ENCODE data around the gene NOS1AP. TPM values are rescaled to one million over a fixed set of nuclear protein-coding genes. Genes with fewer than 3 reads are reported as not detected.

The NOS1AP gene
- total and polyA plus RNA-seq, 2 donors (not counting 3 experiments of a cell fraction or from before 2014, with no cell fraction given), result 1.3 to 5.4 TPM

DNA sequence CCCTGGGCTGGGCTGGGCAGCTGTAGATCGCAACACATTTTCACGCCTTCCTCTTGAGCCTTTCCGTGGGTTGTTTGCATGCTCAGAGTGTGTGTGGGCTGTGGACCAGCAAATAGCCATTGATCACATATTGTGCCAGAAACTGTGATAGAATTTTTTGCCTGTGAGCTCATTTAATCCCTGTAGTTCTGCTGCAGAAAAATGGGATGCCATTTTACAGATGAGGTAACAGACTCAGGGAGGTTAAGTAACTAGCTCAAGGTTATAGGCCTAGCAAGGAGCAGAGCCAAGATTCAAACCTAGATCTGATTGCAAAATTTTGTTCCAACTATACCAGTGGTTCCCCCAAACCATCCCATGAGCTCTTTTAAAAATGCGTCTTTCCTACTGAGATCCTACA is 296.7 kb downstream of the NOS1AP start:
- Histone ChIP-seq H3K9me1 (replicated peaks; ENCODE audit: control insufficient read depth, extremely low read depth, insufficient read depth, low read length) (no peaks in the 10 kb centered on the region), H3K4me1 (ENCODE audit: control insufficient read depth, extremely low read depth, insufficient read depth, low read length) (no peaks in the 10 kb centered on the region), H3K9ac (replicated peaks; ENCODE audit: extremely low read depth, insufficient read depth, low read length) (no peak overlapping the region), H4K20me1 (replicated peaks; ENCODE audit: control insufficient read depth, extremely low read depth, insufficient read depth, low read length) (no peaks in the 10 kb centered on the region), H3K27ac (ENCODE audit: insufficient read depth, low read depth, low read length) (no peak overlapping the region), H3K9me3 (replicated peaks; ENCODE audit: control insufficient read depth, insufficient read depth, low read length) (no peaks in the 10 kb centered on the region), H3K79me2 (ENCODE audit: control insufficient read depth, insufficient read depth, low read length) (no peaks in the 10 kb centered on the region), H3K36me3 (ENCODE audit: control insufficient read depth in 2 of 2, extremely low read depth in 1 of 2, insufficient read depth in 2 of 2, low read length in 2 of 2) (peaks cover 0 to 4% of the 10 kb centered on the region in 2 experiments), H3K4me3 (replicated peaks in 1 of 3; ENCODE audit: insufficient read depth in 1 of 3, low read depth in 1 of 3, low read length in 3 of 3) (no peak overlapping the region), H2AFZ (ENCODE audit: low read depth, low read length) (no peak overlapping the region), H3K4me2 (ENCODE audit: insufficient read depth, low read length) (no peak overlapping the region), H3K27me3 (ENCODE audit: control insufficient read depth in 2 of 2, insufficient read depth in 2 of 2, low read length in 2 of 2) (no peaks in the 10 kb centered on the region)
- ChIA-PET CTCF (interaction anchor here (0.9 to 4.4 kb wide), 5 partner anchors 9 to 310 kb away, joined by 3 to 24 read pairs (median 4); no protein-coding TSS in a partner anchor), POLR2A (no interaction called here)
- DNase-seq (ENCODE audit: low read depth, low spot score) (no peak), FAIRE-seq (no peak)
- BruUV-seq (replicated peaks), result no TSS peak
- TF ChIP-seq, protein P1, sequence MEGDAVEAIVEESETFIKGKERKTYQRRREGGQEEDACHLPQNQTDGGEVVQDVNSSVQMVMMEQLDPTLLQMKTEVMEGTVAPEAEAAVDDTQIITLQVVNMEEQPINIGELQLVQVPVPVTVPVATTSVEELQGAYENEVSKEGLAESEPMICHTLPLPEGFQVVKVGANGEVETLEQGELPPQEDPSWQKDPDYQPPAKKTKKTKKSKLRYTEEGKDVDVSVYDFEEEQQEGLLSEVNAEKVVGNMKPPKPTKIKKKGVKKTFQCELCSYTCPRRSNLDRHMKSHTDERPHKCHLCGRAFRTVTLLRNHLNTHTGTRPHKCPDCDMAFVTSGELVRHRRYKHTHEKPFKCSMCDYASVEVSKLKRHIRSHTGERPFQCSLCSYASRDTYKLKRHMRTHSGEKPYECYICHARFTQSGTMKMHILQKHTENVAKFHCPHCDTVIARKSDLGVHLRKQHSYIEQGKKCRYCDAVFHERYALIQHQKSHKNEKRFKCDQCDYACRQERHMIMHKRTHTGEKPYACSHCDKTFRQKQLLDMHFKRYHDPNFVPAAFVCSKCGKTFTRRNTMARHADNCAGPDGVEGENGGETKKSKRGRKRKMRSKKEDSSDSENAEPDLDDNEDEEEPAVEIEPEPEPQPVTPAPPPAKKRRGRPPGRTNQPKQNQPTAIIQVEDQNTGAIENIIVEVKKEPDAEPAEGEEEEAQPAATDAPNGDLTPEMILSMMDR (IDR thresholded peaks at IDR 0.05; ENCODE audit: extremely low read depth in 1 of 2, insufficient read depth in 1 of 2, low read depth in 1 of 2, low read length in 2 of 2), result no peak
- TF ChIP-seq FOS (IDR thresholded peaks at IDR 0.05; ENCODE audit: borderline replicate concordance, insufficient read depth, low read length) (no peak), EZH2 (IDR thresholded peaks at IDR 0.05; ENCODE audit: borderline replicate concordance, low read depth, low read length, severe bottlenecking) (no peak), JUN (IDR thresholded peaks at IDR 0.05; ENCODE audit: borderline replicate concordance, insufficient read depth, insufficient read length, low read depth) (no peak), POLR2A (IDR thresholded peaks at IDR 0.05; ENCODE audit: low read depth, low read length) (no peak), POLR2AphosphoS5 (IDR thresholded peaks at IDR 0.05; ENCODE audit: insufficient read depth, low read depth, low read length) (no peak), MYC (IDR thresholded peaks at IDR 0.05; ENCODE audit: low read depth, low read length) (no peak), GATA2 (IDR thresholded peaks at IDR 0.05; ENCODE audit: insufficient read depth, insufficient read length, low read depth, low read length) (no peak)
- TF ChIP-seq, protein P2, sequence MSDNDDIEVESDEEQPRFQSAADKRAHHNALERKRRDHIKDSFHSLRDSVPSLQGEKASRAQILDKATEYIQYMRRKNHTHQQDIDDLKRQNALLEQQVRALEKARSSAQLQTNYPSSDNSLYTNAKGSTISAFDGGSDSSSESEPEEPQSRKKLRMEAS (IDR thresholded peaks at IDR 0.05; ENCODE audit: insufficient read depth, insufficient read length), result no peak
- intact Hi-C loops (cut with micrococcal nuclease), result no loop called here
- dilution Hi-C loops (cut with MboI; ENCODE audit: extremely low pct_ligation_motif_present, low sequenced_read_pairs), result no loop called here
